VCaP (cell line): Measurements from ENCODE around the gene EVC2.

Source experiments
- H3K27ac ChIP-seq: fragments of 450-650 bp; 2 replicates; pipeline ENCODE4 v1.5.1; 2017
- CTCF ChIP-seq: fragments of 450-650 bp; conservative IDR thresholded peaks from 2 replicates; pipeline ENCODE4 v1.5.1; 2017; ENCODE audit warnings: mild to moderate bottlenecking, moderate library complexity

Gene EVC2

GRCh38 chr4:5661237-5661636 lies 47.1 kb downstream of the EVC2 start:
- no peak overlapping the region for H3K27ac ChIP-seq
- no peak for TF ChIP-seq CTCF

GRCh38 chr4:5660185-5660584 lies 48.2 kb downstream of the EVC2 start:
- H3K27ac ChIP-seq, result no peak overlapping the region
- no peak for TF ChIP-seq CTCF

GRCh38 chr4:5658974-5659373 lies 49.4 kb downstream of the EVC2 start:
- TF ChIP-seq CTCF, result no peak
- no peak overlapping the region for H3K27ac ChIP-seq

GRCh38 chr4:5656415-5656814 lies 51.9 kb downstream of the EVC2 start:
- TF ChIP-seq CTCF, result no peak

GRCh38 chr4:5654791-5655190 lies 53.6 kb downstream of the EVC2 start:
- no peak for TF ChIP-seq CTCF
- H3K27ac ChIP-seq, result no peak overlapping the region

More at GRCh38 chr4:5656415-5656814, 51.9 kb downstream of the EVC2 start:
- no peak overlapping the region for H3K27ac ChIP-seq

DNA sequence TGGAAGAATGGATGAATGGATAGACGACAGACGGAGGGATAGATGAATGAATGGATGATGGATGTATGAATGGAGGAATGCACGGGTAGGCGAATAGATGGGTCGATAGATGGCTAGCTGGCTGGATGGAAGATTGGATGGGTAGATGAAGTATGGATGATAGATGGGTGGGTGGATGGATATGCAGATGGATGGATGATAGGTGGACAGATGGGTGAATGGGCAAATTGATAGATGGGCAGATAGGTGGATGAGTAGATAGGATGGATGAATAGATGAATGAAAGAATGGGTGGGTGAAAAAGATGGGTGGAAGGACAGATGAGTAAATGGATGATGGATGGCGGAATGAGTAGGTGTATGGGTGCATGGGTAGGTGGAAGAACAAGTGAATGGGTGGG lies 57.3 kb downstream of the EVC2 start:
- H3K27ac ChIP-seq, result no peak overlapping the region
- no peak for TF ChIP-seq CTCF

GRCh38 chr4:5650040-5650439 lies 58.3 kb downstream of the EVC2 start:
- H3K27ac ChIP-seq, result no peak overlapping the region
- TF ChIP-seq CTCF, result no peak

DNA sequence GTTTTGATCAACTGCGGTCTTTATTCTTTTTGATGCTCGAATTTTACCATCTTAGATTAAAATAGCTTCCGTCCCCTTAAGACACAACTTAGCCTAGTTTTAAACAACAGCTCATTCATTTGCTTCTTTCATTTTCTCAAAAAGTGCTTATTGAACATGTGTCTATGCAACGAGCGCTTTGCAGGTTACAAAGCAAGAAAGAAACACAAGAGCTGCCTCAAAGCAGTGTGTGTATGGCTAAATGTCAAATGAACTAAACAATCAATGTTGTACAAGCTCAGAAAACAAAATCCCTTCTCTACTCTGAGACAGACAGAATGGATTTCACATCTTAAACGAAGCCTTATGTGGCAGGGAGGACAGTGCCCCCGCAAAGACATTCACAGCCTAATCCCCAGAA lies 61.0 kb downstream of the EVC2 start:
- no peak for TF ChIP-seq CTCF

More for the DNA sequence above, 61.0 kb downstream of the EVC2 start:
- H3K27ac ChIP-seq, result no peak overlapping the region
